ENCODE results near the gene RIC3.

Gene RIC3

GRCh38 chr11:8067567-8067928 lies 101.3 kb downstream of the RIC3 start:
- no peak for FAIRE-seq
- TF ChIP-seq POLR2A (IDR thresholded peaks at IDR 0.05; ENCODE audit: low read depth, low read length): no peak
- DNase-seq (ENCODE audit: insufficient read length, low spot score): no peak

DNA sequence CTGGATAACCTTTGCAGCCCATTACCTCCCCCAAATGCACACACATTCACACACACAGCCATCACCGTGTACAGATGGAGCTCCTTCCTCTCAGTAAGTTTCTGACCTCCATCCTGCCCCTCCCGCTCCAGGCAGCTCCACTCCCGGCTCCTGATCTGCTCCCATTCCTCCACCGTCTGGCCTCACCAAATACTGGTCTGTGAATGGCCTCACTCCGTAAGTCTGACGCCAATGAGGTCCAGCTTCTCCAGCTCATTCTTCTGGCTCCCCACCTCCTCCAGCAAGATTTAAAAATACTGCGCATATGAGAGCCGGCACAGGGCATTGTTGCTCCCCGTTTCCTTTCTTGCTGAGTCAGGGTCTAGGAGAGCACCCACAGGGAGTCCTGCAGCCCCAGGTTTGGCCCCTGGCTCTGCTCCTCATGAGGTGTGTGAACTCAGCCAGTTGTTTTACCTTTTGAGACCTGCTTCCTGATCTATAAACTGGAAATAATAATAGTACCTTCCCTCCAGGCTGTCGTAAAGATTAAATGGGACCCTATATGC lies 101.8 kb downstream of the RIC3 start:
- FAIRE-seq: no peak
- no peak for DNase-seq (ENCODE audit: insufficient read length, low spot score)
- TF ChIP-seq POLR2A (IDR thresholded peaks at IDR 0.05; ENCODE audit: low read depth, low read length): no peak

DNA sequence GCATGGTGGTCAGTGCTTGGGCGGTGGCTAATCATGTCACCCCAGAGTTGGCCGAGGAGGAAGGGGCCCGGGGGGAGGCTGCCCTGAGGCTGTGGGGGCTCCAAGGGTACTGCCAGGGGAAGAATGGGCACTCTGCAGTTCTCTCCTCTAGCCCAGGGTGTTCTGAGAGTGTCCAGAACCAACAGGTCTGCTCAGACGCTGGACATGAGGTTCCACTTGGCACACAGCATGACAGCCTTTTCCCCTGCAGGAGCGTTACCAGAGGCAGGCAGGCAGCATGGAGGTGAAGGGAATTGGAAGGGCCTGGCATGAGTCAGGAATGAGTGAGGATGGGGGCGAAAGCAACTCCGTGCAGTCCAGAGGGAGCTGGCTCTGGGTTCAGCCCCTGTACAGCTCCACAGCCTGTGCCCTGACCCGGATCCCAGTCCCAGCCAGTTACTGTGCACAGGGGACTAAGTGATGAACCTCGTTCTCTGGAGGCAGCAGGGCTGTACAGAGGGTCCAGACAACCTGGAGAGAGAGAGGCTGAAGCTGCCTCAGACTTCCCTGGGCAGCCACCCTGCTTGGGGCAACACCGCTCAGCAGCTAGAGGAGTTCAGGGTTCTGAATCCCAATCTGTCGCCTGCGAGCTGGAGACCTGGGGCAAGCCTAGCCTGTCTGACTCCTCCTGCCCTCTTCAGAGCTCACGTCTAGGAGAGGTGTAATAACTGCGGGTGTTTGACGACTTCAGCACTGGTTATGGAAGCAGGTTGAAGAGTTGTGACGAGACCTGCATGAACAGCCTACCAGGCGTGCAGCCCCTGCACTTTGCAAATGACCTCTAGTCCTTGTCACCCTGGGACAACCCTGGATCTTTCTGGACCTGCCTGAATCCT lies 102.6 kb downstream of the RIC3 start:
- FAIRE-seq: no peak
- TF ChIP-seq POLR2A (IDR thresholded peaks at IDR 0.05; ENCODE audit: low read depth, low read length): no peak

DNA sequence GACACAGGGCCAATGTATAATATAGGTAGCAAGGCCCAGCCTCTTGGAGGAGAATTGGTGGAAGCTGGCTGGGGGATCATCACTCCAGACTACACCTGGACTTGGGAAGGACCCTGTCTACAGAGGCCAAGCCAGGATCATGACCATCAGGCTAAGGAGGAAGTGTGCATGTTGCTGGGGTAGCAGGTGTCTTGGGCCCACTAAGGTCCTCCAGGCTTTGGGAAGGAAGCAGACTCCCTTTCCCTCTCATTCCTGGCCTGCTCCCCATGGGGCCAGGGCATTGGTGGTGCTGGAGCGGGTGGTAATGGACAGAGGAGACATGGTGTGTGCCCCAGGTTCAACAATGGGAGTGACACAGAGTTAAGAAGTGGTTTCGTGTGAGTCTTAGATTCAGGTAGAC lies 103.8 kb downstream of the RIC3 start:
- no peak for FAIRE-seq

More for the DNA sequence above, 102.6 kb downstream of the RIC3 start:
- no peak for DNase-seq (ENCODE audit: insufficient read length, low spot score)

GRCh38 chr11:8063324-8063723 lies 105.5 kb downstream of the RIC3 start:
- DNase-seq (ENCODE audit: insufficient read length, low spot score) (no peak), FAIRE-seq (no peak)
- TF ChIP-seq POLR2A (IDR thresholded peaks at IDR 0.05; ENCODE audit: low read depth, low read length): no peak

More for the DNA sequence above, 103.8 kb downstream of the RIC3 start:
- TF ChIP-seq POLR2A (IDR thresholded peaks at IDR 0.05; ENCODE audit: low read depth, low read length): no peak
- DNase-seq (ENCODE audit: insufficient read length, low spot score): no peak

GRCh38 chr11:8062781-8063257 lies 106.0 kb downstream of the RIC3 start:
- FAIRE-seq (no peak), DNase-seq (ENCODE audit: insufficient read length, low spot score) (no peak)
- no peak for TF ChIP-seq POLR2A (IDR thresholded peaks at IDR 0.05; ENCODE audit: low read depth, low read length)

GRCh38 chr11:8061555-8062428 lies 107.0 kb downstream of the RIC3 start:
- TF ChIP-seq POLR2A (IDR thresholded peaks at IDR 0.05; ENCODE audit: low read depth, low read length): no peak
- no peak for DNase-seq (ENCODE audit: insufficient read length, low spot score)
- FAIRE-seq: no peak

- DNase-seq (ENCODE audit: insufficient read length, low spot score): no peak
- no peak for TF ChIP-seq POLR2A (IDR thresholded peaks at IDR 0.05; ENCODE audit: low read depth, low read length)
- no peak for FAIRE-seq
Measured at GRCh38 chr11:8060801-8061554, 107.8 kb downstream of the RIC3 start.

GRCh38 chr11:8060146-8060719 lies 108.6 kb downstream of the RIC3 start:
- FAIRE-seq: no peak
- no peak for DNase-seq (ENCODE audit: insufficient read length, low spot score)
- no peak for TF ChIP-seq POLR2A (IDR thresholded peaks at IDR 0.05; ENCODE audit: low read depth, low read length)

- DNase-seq (ENCODE audit: insufficient read length, low spot score) (no peak), FAIRE-seq (no peak)
- TF ChIP-seq POLR2A (IDR thresholded peaks at IDR 0.05; ENCODE audit: low read depth, low read length): no peak
Measured at GRCh38 chr11:8059571-8060011, 109.2 kb downstream of the RIC3 start.

GRCh38 chr11:8059030-8059429 lies 109.8 kb downstream of the RIC3 start:
- DNase-seq (ENCODE audit: insufficient read length, low spot score) (no peak), FAIRE-seq (no peak)
- TF ChIP-seq POLR2A (IDR thresholded peaks at IDR 0.05; ENCODE audit: low read depth, low read length): no peak

DNA sequence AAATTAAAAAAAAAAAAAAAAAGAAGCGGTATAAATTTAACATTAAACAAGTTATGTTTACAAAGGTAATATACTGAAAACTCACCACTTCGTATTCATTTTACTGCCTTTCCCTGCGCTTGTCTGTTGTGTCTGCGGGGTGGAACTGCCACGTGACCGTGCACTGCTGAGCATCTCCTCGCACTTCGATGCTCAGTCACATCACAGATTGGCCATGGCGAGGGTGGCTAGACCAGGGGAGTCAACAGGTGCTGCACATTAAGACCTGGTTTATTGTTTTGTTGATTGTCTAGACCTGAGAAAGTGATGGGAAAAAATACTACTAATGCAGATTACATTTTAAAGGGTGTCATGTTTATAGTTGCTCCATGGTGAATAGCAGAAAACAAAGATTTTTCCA lies 110.6 kb downstream of the RIC3 start:
- no peak for FAIRE-seq
- DNase-seq (ENCODE audit: insufficient read length, low spot score): no peak
- TF ChIP-seq POLR2A (IDR thresholded peaks at IDR 0.05; ENCODE audit: low read depth, low read length): no peak

DNA sequence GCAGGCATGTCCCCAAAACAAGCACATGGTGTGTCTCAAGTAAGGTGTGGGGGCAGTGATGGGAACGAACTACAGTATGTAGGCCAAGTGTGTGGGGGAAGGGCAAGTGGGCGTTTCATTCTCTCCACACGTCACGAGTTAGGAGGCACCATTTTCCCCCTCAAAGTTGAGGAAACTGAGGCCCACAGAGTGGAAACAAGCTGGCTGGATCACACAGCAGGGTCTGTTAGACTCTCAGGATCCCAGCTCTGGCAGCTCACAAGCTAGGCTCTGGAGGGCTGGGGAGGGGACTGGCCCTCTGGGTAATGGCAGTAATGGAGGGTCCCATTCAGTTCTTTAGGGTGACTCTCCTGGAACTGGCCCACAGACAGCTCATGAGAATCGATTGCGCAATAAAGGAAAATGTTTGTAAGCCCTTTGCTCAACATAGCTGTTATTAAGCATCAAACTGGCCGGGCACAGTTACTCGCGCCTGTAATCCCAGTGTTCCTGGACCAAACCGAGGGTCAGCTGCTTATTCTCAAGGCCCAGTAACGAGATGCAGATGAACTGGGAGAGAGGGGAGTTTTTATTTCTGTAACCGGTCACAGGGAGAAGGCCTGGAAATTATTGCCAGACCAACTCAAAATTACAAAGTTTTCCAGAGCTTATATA lies 111.9 kb downstream of the RIC3 start:
- TF ChIP-seq POLR2A (IDR thresholded peaks at IDR 0.05; ENCODE audit: low read depth, low read length): no peak
- no peak for FAIRE-seq
- no peak for DNase-seq (ENCODE audit: insufficient read length, low spot score)
